H1 (cell line): ENCODE data around the gene THBS1.

ENCODE experiments used
- JUND ChIP-seq: IDR thresholded peaks from 2 replicates; pipeline ENCODE4 v1.6.1; 2011; ENCODE audit warnings: mild to moderate bottlenecking, improper control_type of control experiment, low read length
- POLR2AphosphoS5 ChIP-seq: IDR thresholded peaks from 2 replicates; pipeline ENCODE4 v1.6.1; 2011; ENCODE audit warnings: low read depth, low read length

- TF ChIP-seq POLR2AphosphoS5 (peak; percentile 65), JUND (no peak)
These were observed 10.4 kb downstream of the THBS1 start for GRCh38 chr15:39591141-39591895.
